GM21367 (cell line): ENCODE results near the gene OR5AU1.

ENCODE experiments used
- ATAC-seq: cut with Tn5 transposase; IDR thresholded peaks from one replicate; pipeline ENCODE4 v1.9.1; 2021; ENCODE audit not compliant: unreplicated experiment

Gene OR5AU1

DNA sequence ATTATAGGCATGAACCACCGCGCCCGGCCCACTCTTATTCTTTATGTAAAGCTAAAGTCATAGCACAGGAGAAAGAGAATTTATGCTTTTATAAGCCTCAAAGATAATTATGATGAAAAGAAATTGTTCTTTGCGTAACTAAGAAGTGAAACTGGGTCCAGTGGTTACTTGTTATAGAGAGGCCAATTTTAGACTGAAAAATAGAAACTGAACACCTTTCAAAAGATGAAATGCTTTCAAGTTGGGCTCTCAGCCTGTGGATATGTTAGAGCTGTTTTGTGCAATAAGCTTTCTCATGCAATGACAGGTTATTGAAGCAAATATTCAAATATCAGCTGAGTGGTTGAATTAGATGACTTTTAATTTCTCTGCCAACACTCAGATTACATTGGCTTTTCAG, 47.1 kb downstream of the OR5AU1 start:
- ATAC-seq = no peak

DNA sequence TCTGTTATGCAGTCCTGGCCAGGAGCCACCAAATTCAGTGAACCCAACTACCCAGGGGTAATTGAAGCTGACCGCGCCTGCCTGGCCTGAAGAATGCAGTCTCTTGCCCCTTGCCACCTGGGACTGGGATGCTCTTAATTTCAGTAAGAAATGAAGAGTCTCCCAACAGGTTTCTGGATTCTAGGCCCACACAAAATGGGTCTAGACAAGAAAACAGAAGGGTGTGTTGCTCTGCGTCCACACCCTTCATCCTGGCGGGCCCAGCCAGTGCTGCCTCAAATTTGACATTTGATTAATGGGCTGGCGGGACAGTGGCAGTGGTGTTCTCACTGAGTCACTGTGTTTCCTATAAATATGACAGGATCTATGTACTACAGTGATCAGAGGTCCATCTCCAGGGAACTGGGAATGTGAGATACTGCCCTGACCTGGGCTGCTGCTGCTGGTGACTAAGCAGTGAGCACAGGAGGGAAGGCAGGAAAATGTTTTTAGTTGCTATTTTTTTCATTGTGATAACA, 48.5 kb downstream of the OR5AU1 start:
- ATAC-seq = no peak

DNA sequence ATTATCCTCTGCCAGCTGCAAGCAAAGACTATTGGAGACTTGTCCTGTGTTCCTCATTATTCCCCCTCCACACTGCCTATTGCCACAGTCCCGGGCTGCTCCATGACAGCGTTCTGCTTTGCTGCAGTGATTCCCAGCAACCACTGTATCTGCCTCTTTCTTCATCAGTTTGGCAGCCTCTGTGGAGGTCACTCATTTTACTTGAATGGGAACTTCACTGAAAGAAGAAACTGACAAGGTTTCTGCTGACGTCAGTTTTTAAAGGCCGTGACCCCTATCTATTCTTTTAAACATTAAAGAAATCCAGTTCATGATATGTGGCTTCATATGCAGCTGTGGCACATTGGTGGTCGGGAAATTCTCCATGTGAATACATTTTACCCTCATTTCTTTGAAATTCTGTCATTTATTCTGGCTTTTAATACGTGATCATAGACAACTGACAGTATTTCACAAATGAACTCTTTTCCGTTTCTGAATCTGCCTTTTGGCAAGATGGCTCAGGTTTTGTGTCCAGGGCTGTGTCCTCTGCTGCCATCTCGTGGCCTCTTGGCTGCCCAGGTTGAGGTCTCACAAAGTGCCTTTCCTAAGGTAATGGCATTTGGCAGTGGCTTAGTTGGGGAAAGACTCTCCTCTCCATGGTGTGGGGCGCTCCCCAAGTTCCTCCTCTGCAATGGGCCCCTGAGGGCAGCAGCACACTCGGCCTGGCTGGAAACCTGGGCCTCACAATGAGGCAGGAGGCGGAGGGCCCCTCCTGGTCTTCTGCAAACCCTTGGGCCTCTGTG, 49.2 kb downstream of the OR5AU1 start:
- ATAC-seq = no peak

DNA sequence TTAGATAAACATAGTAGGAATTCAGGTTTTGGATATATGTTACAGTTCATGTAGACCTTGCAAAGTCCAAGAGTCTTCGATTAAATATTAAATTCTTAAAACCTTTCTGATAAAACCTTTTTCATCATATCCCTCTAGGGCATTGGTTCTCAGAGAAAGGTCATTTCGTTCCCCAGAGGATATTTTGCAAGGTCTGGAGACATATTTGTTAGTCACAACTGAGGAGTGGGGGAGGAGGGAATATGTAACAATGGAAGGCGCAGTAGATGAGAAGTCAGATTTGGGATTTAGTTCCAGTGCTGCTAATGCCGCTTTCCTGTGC, 49.7 kb downstream of the OR5AU1 start:
- no peak for ATAC-seq

DNA sequence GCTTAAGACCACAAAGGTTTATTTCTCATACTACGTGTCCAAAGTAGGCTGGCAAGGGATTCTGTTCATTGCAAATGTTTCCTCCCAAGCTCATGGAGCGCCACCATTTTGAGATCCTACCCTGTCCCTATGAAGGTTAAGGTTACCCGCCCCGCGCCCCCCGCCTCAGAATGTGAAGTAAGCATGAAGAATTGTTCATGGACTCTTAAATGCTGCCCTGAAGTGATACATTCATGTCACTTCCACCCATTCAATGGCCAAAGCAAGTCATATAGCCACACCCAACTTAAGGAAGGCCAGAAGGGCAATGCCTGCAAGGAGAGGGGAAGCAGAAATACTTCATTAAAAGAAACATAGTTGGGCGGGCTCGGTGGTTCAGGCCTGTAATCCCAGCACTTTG, 50.8 kb downstream of the OR5AU1 start:
- no peak for ATAC-seq
